Transverse colon (tissue), 4 donors: Measurements from ENCODE around the gene CPOX. TPM values are rescaled to one million over a fixed set of nuclear protein-coding genes. Genes with fewer than 3 reads are reported as not detected.

ENCODE experiments used
- DNase-seq: peaks from one replicate; pipeline ENCODE4 v3.0.0-alpha.2; 2019
- H3K27ac ChIP-seq, 4 donors: fragments of 200-600 bp; sonication (generic); 2 replicates each; pipeline ENCODE4 v1.5.1; 2016 to 2018; ENCODE audit warnings: inconsistent platforms in 4 of 4
- H3K27me3 ChIP-seq: fragments of 200-600 bp; sonication (generic); 2 replicates; pipeline ENCODE4 v1.5.1; 2017; ENCODE audit warnings: inconsistent platforms
- H3K36me3 ChIP-seq, 4 donors: fragments of 200-600 bp; sonication (generic); 2 replicates each; pipeline ENCODE4 v1.5.1; 2017 to 2019; ENCODE audit warnings: inconsistent platforms in 4 of 4
- H3K4me1 ChIP-seq, 4 donors: fragments of 200-600 bp; sonication (generic); 2 replicates each; pipeline ENCODE4 v1.5.1; 2017 to 2020; ENCODE audit warnings: inconsistent platforms in 4 of 4
- H3K4me3 ChIP-seq, 4 donors: fragments of 200-600 bp; sonication (generic); 1 replicate in 1 of 4; 2 replicates in 3 of 4; pipeline versions ENCODE4 v1.5.1 to v1.6.1; 2017 to 2019; ENCODE audit warnings: inconsistent platforms in 4 of 4
- H3K9me3 ChIP-seq, 2 donors: fragments of 200-600 bp; sonication (generic); 2 replicates each; pipeline ENCODE4 v1.5.1; 2017 to 2019; ENCODE audit warnings: inconsistent platforms in 2 of 2
- CTCF ChIP-seq, 5 experiments: fragments of 200-600 bp in 3 of 5; fragments of 450-650 bp in 2 of 5; sonication (generic) in 3 of 5; IDR thresholded peaks; 1 replicate in 2 of 5; 2 replicates in 3 of 5; pipeline ENCODE4 v1.5.1; 2016 to 2017; ENCODE audit warnings: antibody characterized with exemption in 5 of 5, inconsistent platforms in 3 of 5, mild to moderate bottlenecking in 2 of 5, moderate library complexity in 1 of 5
- EP300 ChIP-seq: sonication (generic); formaldehyde crosslinking; IDR thresholded peaks from one replicate; pipeline ENCODE4 v1.6.1; 2017; ENCODE audit warnings: antibody characterized with exemption, low read depth
- POLR2A ChIP-seq: fragments of 450-650 bp; IDR thresholded peaks from one replicate; pipeline ENCODE4 v1.6.1; 2016; ENCODE audit warnings: antibody characterized with exemption, mild to moderate bottlenecking, moderate library complexity
- POLR2AphosphoS5 ChIP-seq, 3 donors: sonication (generic); formaldehyde crosslinking; IDR thresholded peaks; one replicate each; pipeline ENCODE4 v1.6.1; 2016; ENCODE audit warnings: antibody characterized with exemption in 3 of 3
- WGBS, 2 donors: methylation state at CpG; one replicate each; pipeline ENCODE4 v1.1.5; 2018; ENCODE audit warnings: low coverage in 1 of 2; 5-methylcytosine and 5-hydroxymethylcytosine counted together
- in situ Hi-C, 4 donors: fragments of 200-750 bp; cut with MboI; loops; one replicate each; pipeline versions ENCODE4 v1.15.0 to v1.15.1; 2017; ENCODE audit warnings: low sequenced_read_pairs in 3 of 4, low pct_ligation_motif_present in 1 of 4, low pct_unique_long_range_greater_than_20kb in 1 of 4
- intact Hi-C: fragments of 100-400 bp; cut with DNase I; formaldehyde crosslinking; loops from one replicate; pipeline ENCODE4 v1.15.1; 2023; ENCODE audit warnings: low total_unique reads
- total RNA-seq, 4 donors: library from RNA; depleted of rRNA; stranded (reverse); fragments of >200 nt; gene quantifications; one replicate each; pipeline ENCODE4 v1.1.0, GENCODE V29; 2016

Gene CPOX
- total RNA-seq, 4 donors from 2014 or later: 17.9 to 30.7 (median 26.3) TPM

- in situ Hi-C loops (no loop called here), intact Hi-C loops (no loop called here)
- H3K4me1 ChIP-seq: no peaks in the 10 kb centered on the region
- WGBS, 2 donors: 81 to 82% methylated on average over 8 of the region's 8 CpGs
- DNase-seq: no peak
- H3K36me3 ChIP-seq: no peaks in the 10 kb centered on the region
- TF ChIP-seq POLR2AphosphoS5 (IDR thresholded peaks at IDR 0.05) (no peak), POLR2A (no peak), EP300 (no peak), CTCF (IDR thresholded peaks at IDR 0.05) (no peak)
- H3K4me3 ChIP-seq: no peak overlapping the region
- H3K27ac ChIP-seq: peak overlapping the region in 3 of 4 donors; percentile 6 to 34 (median 27)
- no peaks in the 10 kb centered on the region for H3K9me3 ChIP-seq
- H3K27me3 ChIP-seq: no peaks in the 10 kb centered on the region
Measured at GRCh38 chr3:98529856-98530459, 63.5 kb downstream of the CPOX start.

Other genes starting within 250 kb of the CPOX start
- gene OR5K4, start 239.8 kb downstream of the CPOX start, total RNA-seq: not detected
- gene OR5K3, start 202.9 kb downstream of the CPOX start, total RNA-seq: not detected
- not detected for gene OR5K1, start 130.4 kb downstream of the CPOX start, total RNA-seq
- gene OR5K2, start 95.9 kb downstream of the CPOX start, total RNA-seq: not detected
- gene CLDND1, start 70.7 kb downstream of the CPOX start, total RNA-seq: 100 to 1,000 TPM; 105 to 202 (median 162) TPM
- gene GPR15, start 61.6 kb downstream of the CPOX start, total RNA-seq: 10 to 100 TPM in 1 of 4 donors, 1 to 10 TPM in 2, under 1 TPM in 1; 0.60 to 11.7 (median 5.5) TPM
- 1 to 10 TPM; 2.2 to 9.7 (median 2.6) TPM for gene ST3GAL6, start 169.7 kb upstream of the CPOX start, total RNA-seq